GM19023 (cell line): Measurements from ENCODE around the gene SLC9A6.
"Not testable (repeated sequence)": the region's sequence is repeated elsewhere in the genome, so short reads cannot be mapped to it uniquely, and the experiment has no call there.

Experiments used
- ATAC-seq: cut with Tn5 transposase; IDR thresholded peaks from one replicate; pipeline ENCODE4 v1.9.1; 2021; ENCODE audit warnings: mild to moderate bottlenecking, moderate library complexity; ENCODE audit not compliant: unreplicated experiment

SLC9A6 gene

DNA sequence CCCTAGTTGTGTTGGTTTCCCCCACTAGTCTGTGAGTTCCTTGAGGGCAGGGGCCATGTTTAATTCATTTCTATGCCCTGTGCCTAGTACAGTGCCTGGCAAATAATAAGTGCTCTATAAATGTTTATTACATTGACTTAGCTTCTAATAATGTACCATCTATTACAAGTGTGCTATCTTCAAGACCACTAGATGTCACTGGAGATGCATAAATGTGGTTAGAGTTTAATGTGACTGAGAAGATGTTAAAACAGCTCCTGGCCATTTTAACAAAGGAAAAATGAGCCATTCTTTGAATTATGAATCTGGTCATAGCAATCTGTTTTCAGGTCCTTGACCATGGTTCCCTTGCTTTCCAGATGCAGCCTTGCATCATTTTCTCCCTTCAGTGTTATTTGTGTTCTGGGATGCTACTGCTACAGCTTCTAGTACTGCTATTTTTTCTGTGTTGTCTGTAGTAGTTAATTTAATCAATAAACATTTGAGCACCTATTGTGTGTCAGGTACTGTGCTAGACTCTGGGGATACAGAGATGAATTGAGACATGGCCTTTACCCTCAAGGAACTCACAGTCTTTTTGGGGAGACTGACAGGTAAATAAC, 43.2 kb downstream of the SLC9A6 start:
- ATAC-seq: no peak

DNA sequence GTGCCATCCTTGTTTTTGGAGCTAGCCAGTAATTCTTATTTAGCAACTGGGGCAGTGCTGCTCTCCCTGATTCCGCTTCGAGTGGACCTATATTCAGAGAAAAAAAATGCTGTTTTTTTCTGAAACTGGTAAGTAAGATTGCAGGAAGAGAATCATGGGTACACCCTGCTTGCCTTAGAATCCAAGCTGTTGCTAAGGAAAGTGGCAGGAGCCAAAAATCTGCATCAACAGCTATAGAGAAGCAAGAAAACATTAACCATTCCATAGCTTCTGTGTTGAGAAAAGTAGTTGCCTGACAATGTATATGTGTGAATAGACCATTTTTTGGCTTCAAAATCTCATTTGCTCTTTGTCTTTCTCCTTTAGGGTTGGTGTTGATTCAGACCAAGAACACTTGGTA, 44.5 kb downstream of the SLC9A6 start:
- no peak for ATAC-seq

DNA sequence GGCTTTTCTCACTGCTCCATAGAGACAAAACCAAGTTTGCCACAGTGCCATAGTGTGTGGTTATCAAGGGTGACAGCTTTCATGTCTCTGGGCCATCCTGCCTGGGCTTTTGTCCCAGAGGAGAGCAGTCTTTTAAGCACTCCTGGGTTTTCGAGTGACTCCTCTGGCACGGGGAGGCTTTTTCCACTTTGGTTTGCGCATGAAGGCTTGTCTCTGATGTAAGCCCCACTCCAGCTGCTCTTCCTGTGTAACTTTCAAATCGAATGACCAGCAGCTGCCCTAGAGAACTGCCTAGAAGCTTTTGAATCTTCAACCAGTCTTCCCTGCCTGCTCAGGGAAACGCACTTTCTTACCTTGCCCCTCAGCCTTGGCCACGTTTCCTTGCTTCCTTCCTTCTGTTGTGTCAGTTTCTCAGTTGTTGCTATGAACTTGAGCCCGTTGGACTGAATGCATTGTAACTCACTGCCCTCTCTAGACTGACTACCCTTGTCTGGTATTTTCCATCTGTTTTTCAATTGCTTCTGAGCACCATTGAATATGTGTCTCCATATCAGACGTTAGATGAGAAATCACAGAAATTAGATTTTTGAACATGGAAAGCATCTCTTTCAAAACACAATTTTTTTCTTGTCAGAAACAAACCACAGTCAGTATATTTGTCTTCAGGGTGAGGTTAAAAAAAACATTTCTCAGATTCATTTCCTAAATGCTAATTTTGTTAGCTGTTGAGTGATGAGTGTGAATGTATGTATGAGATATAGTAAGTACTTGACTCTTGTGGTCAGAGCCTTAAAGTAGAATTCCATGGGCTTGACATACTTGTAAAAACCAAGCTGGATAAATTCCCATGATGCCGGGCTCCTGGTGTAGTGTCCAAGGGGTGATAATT, 45.3 kb downstream of the SLC9A6 start:
- ATAC-seq: no peak

DNA sequence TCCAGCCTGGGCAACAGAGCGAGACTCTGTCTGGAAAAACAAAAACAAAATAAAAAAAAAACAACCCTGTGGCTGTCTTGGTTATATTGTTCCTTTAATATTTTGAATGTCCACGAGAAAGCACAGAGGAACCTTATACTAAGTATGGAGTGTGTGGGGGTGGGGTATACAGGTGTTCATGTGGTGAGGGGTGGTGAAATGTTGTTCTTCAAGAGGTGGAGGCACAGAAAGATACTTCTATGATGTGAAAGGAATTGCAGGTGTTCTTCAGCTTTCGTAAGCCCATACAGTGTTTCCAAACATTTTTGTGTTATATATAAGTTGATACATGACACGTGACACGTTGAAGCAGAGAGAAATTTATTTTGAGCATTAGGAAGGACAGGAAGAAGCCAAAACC, 46.4 kb downstream of the SLC9A6 start:
- no peak for ATAC-seq

DNA sequence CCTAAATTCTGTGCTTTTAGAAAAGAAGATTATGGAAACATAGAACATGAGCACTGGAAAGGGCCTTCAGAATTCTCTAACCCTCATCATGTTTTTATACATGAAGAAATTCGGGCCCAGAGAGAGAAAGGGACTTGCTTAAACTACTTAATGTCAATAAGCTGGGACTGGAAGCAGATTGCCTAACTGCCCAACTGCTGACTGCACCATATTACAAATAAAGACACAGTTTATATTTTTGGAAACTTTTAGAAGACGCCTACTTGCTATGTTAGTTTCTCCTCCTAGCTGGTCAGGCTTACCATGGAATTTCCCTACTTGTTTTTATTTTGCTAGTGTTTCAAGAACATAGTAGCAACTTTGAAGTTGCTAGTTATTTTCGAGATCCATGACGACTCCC, 47.1 kb downstream of the SLC9A6 start:
- no peak for ATAC-seq

DNA sequence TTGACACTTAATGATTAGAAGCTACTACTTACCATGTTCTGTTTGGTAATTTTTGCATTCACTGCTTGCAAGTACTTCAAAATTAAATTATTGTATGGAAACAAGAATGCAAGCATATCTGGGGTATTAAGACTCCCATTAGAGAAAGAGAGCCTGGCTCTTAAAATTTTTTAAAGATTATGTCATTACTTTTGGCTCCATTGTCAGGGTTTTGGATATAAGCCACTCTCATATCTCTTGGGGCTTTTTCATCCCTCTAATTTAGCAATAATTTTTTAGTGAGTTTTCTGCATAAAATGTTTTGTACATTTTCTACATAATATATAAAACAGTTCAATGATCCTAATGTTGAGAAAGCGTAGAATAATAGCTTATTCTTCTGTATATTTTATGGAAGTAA, 49.4 kb downstream of the SLC9A6 start:
- no peak for ATAC-seq

DNA sequence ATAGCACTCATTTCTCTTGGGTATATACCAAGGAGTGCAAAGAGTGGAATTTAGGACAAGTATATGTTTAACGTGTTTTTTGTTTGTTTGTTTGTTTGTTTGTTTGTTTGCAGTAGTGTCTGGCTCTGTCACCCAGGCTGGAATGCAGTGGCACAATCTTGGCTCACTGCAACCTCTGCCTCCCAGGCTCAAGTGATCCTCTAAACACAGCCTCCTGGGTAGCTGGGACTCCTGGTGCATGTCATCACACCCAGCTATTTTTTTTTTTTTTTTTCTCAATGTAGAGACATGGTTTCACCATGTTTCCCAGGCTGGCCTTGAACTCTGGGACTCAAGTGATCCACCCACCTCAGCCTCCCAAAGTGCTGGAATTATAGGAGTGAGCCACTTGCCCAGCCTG, 50.4 kb downstream of the SLC9A6 start:
- no peak for ATAC-seq

DNA sequence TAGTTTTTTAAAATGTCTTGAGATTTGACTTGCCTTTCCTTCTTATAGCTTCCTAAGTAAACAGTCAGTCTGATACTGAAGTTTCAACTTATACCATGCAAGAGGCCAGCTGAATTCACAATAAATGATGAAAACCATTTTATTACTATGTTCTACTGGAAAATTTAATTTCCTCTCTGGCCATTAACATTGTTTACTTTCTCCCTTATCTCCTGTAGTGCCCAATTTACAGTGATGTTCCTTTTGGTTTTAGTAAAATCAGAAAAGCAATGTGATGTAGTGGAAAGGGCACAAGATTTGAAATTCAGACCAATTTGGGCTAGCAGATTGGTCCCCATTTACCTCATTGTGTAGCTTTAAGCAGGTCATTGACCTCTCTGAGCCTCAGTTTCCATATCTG, 54.2 kb downstream of the SLC9A6 start:
- no peak for ATAC-seq

DNA sequence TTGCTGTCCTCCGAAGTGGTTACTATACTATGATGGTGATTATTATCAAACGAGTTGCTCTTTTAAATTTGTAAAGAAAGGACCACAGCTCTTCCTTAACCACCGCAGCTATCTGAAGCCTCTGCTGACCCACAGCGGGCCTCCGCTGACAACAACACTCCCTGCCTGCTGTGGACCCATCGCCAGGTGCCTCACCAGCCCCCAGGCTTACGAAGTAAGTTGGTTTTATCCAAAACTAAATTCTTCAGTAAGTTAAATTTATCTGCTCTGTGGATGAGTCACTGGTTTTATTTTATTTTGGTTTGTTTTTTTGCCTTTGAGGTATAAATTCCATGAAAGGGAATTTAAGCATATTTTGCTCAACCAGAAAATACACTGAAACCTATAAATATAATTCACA, 54.7 kb downstream of the SLC9A6 start:
- ATAC-seq: no peak

DNA sequence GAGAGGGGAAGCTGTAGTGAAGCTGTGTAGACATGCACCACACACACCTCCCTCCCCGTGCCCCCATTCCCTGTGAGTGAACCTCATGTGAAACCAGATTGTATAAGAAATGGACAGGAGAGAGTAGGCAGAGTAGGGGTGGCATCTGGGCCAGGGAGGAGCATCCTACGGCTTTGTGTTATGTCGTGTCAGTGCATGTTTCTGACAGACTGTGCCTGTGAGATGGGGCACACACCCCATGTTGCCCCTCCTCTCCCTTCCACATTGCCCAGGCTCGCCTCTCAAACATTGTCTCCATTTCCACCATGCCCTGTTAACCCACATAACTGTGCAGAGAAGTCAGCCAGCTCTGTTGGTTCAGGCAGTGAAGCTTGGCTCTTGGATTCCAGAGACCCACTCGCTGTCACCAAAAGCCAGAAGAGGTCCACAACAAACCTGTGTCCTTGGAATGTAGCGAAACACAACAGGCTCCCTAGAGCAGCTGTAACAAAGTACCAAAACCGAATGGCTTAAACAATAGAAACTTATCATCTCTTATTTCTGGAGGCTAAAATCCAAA, 56.1 kb downstream of the SLC9A6 start:
- ATAC-seq: no peak

DNA sequence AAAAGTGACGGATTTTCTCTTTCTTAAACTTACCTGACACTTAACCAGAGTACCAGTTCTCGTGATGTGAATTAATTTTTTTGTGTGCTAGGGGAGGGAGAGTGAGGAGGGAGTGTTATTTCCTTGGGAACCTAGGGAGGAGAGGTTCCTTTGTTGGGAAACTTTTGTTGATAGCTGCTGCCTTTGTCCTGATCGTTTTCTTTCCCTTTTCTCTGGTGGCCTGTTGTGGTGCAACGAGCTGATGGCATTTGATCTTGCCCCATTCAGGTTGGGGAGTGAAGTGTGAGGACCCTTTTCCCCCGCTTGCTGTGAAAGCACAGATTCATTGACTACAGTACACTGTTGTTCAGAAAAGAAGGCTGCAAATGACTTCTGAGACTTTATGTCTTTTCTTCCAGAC, 59.8 kb downstream of the SLC9A6 start:
- no peak for ATAC-seq

DNA sequence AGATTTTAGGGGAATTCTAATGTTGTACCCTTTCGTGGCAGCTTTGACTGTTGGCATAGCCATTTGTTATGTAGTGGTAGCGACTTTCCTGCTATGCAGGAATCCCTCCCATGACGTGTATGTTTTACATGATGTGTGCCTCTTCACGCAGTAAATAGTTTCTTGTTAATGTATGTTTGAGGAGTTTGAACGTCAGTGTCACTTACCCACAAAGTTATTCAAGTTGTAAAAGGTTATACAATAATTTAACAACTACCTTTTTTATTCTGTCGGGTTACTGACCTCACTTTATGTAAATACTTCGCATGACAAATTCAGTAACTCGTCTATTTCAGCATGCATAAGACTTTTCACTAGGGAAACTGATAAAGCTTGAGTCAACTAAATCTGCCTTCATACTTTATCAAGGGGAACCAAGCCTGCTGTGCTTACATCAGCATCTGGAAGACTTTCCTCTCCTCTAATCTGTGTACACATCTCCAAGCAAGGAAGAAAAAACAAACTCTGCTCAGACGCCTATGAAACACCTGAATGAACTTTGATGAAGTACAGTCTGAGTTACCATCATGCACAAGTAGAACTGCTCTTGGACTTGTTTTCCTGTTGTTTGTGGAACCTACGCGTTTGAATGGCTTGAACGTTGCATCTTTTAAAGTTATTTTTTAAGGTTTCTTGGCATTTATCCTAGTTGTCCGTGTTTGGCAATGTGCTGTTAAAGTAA, 61.2 kb downstream of the SLC9A6 start:
- ATAC-seq: no peak

DNA sequence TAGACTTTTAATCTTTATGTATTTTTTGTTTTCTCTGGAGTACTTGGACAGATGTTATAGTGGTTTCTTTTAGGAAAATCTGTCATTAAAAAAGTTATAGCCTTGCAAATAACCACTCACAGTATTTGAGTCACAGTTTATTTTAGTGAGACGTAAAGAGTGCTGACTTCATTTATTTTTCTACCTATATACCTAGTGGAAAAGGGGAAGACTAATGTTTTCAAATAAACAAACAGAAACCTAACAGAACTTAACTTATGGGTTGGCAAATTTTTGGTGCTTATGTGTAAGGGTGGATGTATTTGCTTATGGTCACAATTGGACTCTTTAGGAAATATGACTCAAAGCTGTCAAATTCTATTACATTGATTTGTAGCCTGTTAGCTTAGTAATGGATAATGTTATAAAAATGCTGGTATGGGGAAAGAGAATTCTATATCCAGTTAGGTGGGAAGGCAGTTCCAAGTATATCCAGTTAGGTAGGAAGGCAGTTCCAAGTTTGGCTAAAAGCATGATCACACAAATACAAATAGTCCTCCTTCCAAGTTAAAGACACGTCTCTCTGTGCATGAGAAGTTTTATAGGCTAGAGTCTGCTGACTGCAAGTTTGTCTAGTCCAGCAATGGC, 61.9 kb downstream of the SLC9A6 start:
- ATAC-seq: no peak

DNA sequence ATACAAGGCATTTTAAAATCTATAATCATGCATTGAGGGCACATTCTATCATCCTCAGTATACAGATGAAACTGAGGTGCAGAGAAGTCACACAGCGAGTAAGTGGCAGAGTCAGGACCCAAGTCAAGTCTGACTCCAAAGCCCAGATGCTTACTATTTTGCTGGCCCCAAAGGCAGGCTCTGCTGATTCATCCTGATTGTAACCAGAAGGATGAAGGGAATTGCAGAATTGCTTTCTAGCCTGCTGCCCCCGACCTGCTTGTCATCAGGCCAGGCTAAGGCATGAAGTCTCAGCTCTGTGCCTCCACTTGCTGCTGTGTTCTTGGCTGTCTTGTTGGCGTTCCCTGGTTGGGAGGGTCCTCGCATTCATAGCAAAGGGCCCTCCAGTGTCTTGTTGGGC, 62.7 kb downstream of the SLC9A6 start:
- no peak for ATAC-seq

DNA sequence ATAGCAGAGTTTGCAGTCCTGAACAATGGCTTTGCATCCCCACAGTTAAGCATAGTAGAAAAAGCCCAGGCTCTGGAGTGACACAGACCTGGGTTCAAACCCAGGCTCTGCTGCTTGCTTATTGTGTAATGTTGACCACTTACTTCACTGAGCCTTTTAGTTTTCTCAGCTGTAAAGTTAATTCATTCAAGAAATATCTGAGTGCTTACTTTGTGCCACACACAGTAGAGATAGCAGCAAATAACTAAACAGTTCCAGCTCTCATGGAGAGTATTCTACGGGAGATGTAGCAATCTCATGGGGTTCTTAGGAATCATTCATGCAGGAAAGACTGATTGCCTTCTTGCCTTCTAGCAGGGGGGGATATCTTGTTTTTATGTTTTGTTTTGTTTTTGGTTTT, 63.2 kb downstream of the SLC9A6 start:
- no peak for ATAC-seq

DNA sequence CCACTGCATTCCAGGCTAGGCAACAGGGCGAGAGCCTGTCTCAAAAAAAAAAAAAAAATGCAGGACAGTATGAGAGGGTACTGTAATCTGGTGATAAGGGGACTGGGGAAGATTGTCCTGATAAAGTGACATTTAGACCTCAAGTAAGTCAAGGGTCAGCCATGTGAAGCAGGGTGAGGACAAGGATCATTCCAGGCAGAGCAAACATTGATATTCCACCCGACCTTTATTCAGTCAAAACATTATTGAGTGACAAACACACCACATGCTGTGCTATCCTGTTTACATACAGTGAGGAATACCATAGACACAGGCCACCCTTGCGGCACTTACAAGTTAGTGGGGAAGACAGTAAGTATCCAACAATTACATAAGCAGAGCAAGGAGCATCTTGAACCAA, 64.4 kb downstream of the SLC9A6 start:
- no peak for ATAC-seq

DNA sequence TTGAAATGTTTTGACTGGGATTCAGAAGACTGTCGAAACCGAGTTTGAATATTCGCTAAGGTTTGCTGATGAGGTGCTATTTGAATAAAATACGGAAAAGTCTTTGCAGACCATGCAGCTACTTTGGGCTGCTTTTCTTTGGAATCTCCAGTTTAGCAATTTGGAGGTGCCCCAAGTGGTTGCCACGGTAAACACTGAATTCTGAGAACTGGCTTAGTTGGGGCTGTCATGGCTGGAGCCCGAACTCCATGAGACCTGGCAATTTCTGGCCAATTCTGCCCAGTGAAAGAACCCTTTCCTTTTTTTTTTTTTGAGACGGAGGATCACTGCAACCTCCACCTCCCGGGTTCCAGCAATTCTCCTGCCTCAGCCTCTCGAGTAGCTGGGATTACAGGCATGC, 65.6 kb downstream of the SLC9A6 start:
- ATAC-seq: not testable (repeated sequence)

DNA sequence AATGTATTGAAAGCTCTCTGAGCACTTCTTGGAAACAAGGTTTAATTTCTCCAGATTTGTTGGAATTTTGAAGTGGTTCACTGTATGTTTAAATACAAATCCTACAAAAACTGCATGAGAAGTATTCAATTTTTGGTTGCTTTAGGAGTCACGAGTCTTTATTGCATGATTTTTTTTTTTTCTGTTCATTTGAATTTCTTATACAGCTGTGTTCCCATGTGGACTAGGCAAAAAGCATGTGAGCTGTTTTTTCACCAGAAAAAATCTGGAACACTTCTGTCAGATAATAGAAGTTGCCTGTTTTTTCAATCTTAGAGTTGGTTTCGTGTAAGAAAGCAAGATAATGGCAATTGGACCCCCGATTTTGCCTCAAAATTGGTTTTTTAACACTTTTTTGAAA, 66.4 kb downstream of the SLC9A6 start:
- ATAC-seq: no peak

DNA sequence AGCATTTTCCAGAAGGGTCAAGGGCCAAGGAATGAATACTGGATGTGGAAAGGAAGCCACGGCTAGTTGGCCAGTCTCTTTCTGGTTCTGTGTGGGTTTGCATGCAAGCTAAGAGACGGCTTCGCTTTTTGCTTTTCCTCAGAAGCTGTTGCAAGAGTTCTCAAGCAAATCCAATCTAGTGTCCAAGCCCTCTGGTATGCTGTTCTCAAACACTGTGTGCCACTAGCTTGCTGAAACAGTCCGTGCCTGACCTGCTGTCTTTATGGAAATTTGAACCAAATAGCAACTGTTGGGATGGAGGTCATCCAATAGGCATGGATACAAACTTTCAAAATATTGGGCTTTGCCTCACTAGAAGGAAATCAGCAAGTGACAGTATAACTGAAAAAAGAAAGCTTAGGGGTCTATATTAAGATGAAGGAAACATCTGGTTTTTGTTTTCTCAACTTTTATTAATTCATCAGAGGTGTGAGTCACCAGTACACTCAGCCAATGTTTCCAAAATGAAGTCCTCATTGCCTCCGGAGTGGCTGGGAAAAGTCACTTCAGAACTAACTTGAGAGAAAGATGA, 70.5 kb downstream of the SLC9A6 start:
- ATAC-seq: no peak

DNA sequence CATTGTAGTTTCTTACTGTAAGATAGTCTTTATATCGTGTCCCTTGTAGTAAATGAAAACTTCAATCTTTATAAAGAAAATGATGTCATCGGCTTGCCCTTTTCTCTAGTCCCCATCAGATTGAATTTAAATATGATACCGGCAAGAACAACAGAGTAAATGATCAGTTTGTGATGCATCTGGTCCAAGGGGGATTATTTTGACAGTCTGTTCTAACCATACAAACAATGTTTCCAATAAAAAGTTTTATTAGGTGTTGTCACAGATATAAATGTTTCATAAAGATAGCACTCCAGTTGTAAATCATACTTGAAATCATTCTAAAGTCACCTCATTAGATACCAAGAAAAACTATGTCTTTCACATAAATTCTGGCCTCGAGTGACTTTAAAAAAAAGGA, 72.3 kb downstream of the SLC9A6 start:
- no peak for ATAC-seq

DNA sequence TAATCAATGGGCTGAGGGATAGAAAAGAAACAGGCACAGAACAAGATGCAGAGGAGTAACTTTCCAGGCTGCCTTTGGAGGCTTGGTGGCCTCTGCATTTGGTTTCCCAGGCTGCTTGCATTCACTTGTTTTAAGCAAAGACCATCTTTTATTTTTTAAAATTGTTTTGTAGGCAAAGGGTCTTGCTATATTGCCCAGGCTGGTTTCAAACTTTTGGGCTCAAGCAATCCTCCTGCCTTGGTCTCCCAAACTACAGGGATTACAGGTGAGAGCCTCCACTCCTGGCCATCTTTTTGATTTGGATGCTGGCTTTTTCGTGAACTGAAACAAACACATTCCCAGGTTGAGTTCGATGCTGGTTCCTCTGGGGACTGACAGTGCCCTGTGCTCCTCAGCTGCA, 74.1 kb downstream of the SLC9A6 start:
- no peak for ATAC-seq
